GM12891 (cell line): ENCODE data around the gene MRNIP.

Experiments used
- POLR2A ChIP-seq: IDR thresholded peaks from 2 replicates; pipeline ENCODE4 v1.6.1; 2011; ENCODE audit warnings: low read depth, low read length, control low read depth
- POLR2AphosphoS5 ChIP-seq: IDR thresholded peaks from 2 replicates; pipeline ENCODE4 v1.6.1; 2011; ENCODE audit warnings: low read depth, low read length, control low read depth
- POU2F2 ChIP-seq: IDR thresholded peaks from 2 replicates; pipeline ENCODE4 v1.6.1; 2011; ENCODE audit warnings: low read depth, mild to moderate bottlenecking, control low read depth, low read length, moderate library complexity
- SPI1 ChIP-seq: IDR thresholded peaks from 2 replicates; pipeline ENCODE4 v1.6.1; 2011; ENCODE audit warnings: low read depth, low read length, control low read depth
- TAF1 ChIP-seq: IDR thresholded peaks from 2 replicates; pipeline ENCODE4 v1.6.1; 2011; ENCODE audit warnings: low read depth, low read length, control low read depth

- TF ChIP-seq POU2F2 (0 out of 2 replicates have a peak, but pooled peaks have one; percentile 6), POLR2AphosphoS5 (no peak), POLR2A (no peak), TAF1 (no peak), SPI1 (no peak)
Measured at GRCh38 chr5:179866241-179867078, 7.8 kb upstream of the MRNIP start.
